Astrocyte (in vitro differentiated cells and primary cell): ENCODE data around the gene BIRC6. TPM values are rescaled to one million over a fixed set of nuclear protein-coding genes. Genes with fewer than 3 reads are reported as not detected.

Experiments
- DNase-seq: peaks from one replicate; pipeline ENCODE4 v3.0.0-alpha.2; 2010; ENCODE audit warnings: low read depth
- FAIRE-seq: peaks from 2 replicates; lab custom pipeline; 2011; peaks lifted over from hg19 to GRCh38; lab: Jason Lieb, UNC
- H2AFZ ChIP-seq: 2 replicates; pipeline ENCODE4 v1.6.0; 2012; ENCODE audit warnings: low read depth, low read length, inconsistent platforms
- H3K27ac ChIP-seq: 2 replicates; pipeline ENCODE4 v1.5.1; 2011; ENCODE audit warnings: low read depth, low read length, inconsistent platforms
- H3K27me3 ChIP-seq: 2 replicates; pipeline ENCODE4 v1.6.0; 2011; ENCODE audit warnings: low read length, inconsistent platforms; ENCODE audit not compliant: insufficient read depth
- H3K36me3 ChIP-seq: 2 replicates; pipeline ENCODE4 v1.5.1; 2011; ENCODE audit warnings: low read length, inconsistent platforms; ENCODE audit not compliant: insufficient read depth
- H3K4me1 ChIP-seq: 2 replicates; pipeline ENCODE4 v1.5.1; 2011; ENCODE audit warnings: low read length, inconsistent platforms; ENCODE audit not compliant: insufficient read depth
- H3K4me2 ChIP-seq: 2 replicates; pipeline ENCODE4 v1.6.0; 2012; ENCODE audit warnings: low read length, inconsistent platforms
- H3K4me3 ChIP-seq: 2 replicates; pipeline ENCODE4 v1.5.1; 2011; ENCODE audit warnings: low read depth, mild to moderate bottlenecking, low read length, inconsistent platforms; ENCODE audit not compliant: insufficient read depth
- H3K79me2 ChIP-seq: 2 replicates; pipeline ENCODE4 v1.6.0; 2012; ENCODE audit warnings: mild to moderate bottlenecking, low read length, inconsistent platforms; ENCODE audit not compliant: insufficient read depth
- H3K9ac ChIP-seq: 2 replicates; pipeline ENCODE4 v1.6.0; 2012; ENCODE audit warnings: mild to moderate bottlenecking, low read length, inconsistent platforms
- H3K9me3 ChIP-seq: 2 replicates; pipeline ENCODE4 v1.5.1; 2012; ENCODE audit warnings: low read depth, mild to moderate bottlenecking, low read length, inconsistent platforms; ENCODE audit not compliant: insufficient read depth
- H4K20me1 ChIP-seq: 2 replicates; pipeline ENCODE4 v1.6.0; 2012; ENCODE audit warnings: low read length, inconsistent platforms; ENCODE audit not compliant: insufficient read depth
- H3K27ac Mint-ChIP-seq: one replicate; pipeline ENCODE4 v1.8.0; 2021; ENCODE audit warnings: mild to moderate bottlenecking, mixed read lengths; ENCODE audit not compliant: unreplicated experiment
- H3K27me3 Mint-ChIP-seq: one replicate; pipeline ENCODE4 v1.8.0; 2021; ENCODE audit warnings: low read depth, mixed read lengths; ENCODE audit not compliant: unreplicated experiment
- H3K36me3 Mint-ChIP-seq: one replicate; pipeline ENCODE4 v1.8.0; 2021; ENCODE audit warnings: low read depth, mixed read lengths; ENCODE audit not compliant: unreplicated experiment
- H3K4me1 Mint-ChIP-seq: one replicate; pipeline ENCODE4 v1.8.0; 2021; ENCODE audit warnings: low read depth, mixed read lengths; ENCODE audit not compliant: unreplicated experiment
- H3K4me3 Mint-ChIP-seq: one replicate; pipeline ENCODE4 v1.8.0; 2021; ENCODE audit warnings: mild to moderate bottlenecking, moderate library complexity, mixed read lengths; ENCODE audit not compliant: unreplicated experiment
- H3K9me3 Mint-ChIP-seq: one replicate; pipeline ENCODE4 v1.8.0; 2021; ENCODE audit warnings: mild to moderate bottlenecking, mixed read lengths; ENCODE audit not compliant: unreplicated experiment
- CTCF ChIP-seq: IDR thresholded peaks from 2 replicates; pipeline ENCODE4 v1.5.1; 2011; ENCODE audit warnings: low read depth, mild to moderate bottlenecking, inconsistent platforms, low read length, moderate library complexity; ENCODE audit not compliant: insufficient read depth
- EZH2 ChIP-seq: IDR thresholded peaks from 2 replicates; pipeline ENCODE4 v1.6.1; 2012; ENCODE audit warnings: mild to moderate bottlenecking, low read length, inconsistent platforms; ENCODE audit not compliant: insufficient read depth
- total RNA-seq: library from RNA; stranded (reverse); gene quantifications from 2 replicates; pipeline ENCODE4 v1.2.1, GENCODE V29; 2021

Gene BIRC6
- total RNA-seq, 1 donor from 2014 or later = 86.1 TPM

GRCh38 chr2:32532341-32532740 lies 175.5 kb downstream of the BIRC6 start:
- H3K9me3 ChIP-seq = no peaks in the 10 kb centered on the region
- H3K4me3 ChIP-seq = no peak overlapping the region
- H3K27ac ChIP-seq = no peak overlapping the region
- no peak for DNase-seq
- H3K9me3 Mint-ChIP-seq = no peaks in the 10 kb centered on the region
- no peaks in the 10 kb centered on the region for H4K20me1 ChIP-seq
- no peaks in the 10 kb centered on the region for H3K4me1 ChIP-seq
- peaks cover 22% of the 10 kb centered on the region for H3K36me3 ChIP-seq
- TF ChIP-seq EZH2 = no peak
- no peak for TF ChIP-seq CTCF
- no peak overlapping the region for H3K4me3 Mint-ChIP-seq
- no peak for FAIRE-seq
- H3K4me2 ChIP-seq = no peak overlapping the region
- no peak overlapping the region for H3K9ac ChIP-seq
- no peaks in the 10 kb centered on the region for H3K27me3 Mint-ChIP-seq
- no peaks in the 10 kb centered on the region for H3K79me2 ChIP-seq
- peaks cover 8% of the 10 kb centered on the region for H3K4me1 Mint-ChIP-seq
- no peaks in the 10 kb centered on the region for H3K27me3 ChIP-seq
- H3K27ac Mint-ChIP-seq = no peak overlapping the region
- no peak overlapping the region for H2AFZ ChIP-seq
- H3K36me3 Mint-ChIP-seq = peaks cover 18% of the 10 kb centered on the region

GRCh38 chr2:32532961-32533360 lies 176.1 kb downstream of the BIRC6 start:
- H3K27ac ChIP-seq = no peak overlapping the region
- no peaks in the 10 kb centered on the region for H3K4me1 ChIP-seq
- Mint-ChIP-seq H3K27me3 (no peaks in the 10 kb centered on the region), H3K4me1 (peaks cover 8% of the 10 kb centered on the region), H3K4me3 (no peak overlapping the region), H3K36me3 (peaks cover 16% of the 10 kb centered on the region), H3K9me3 (no peaks in the 10 kb centered on the region), H3K27ac (no peak overlapping the region)
- TF ChIP-seq CTCF (no peak), EZH2 (no peak)
- no peak for DNase-seq
- H3K36me3 ChIP-seq = peaks cover 22% of the 10 kb centered on the region
- H3K9me3 ChIP-seq = no peaks in the 10 kb centered on the region
- peaks cover 2% of the 10 kb centered on the region for H4K20me1 ChIP-seq
- no peak overlapping the region for H2AFZ ChIP-seq
- no peak for FAIRE-seq
- H3K79me2 ChIP-seq = no peaks in the 10 kb centered on the region
- H3K4me2 ChIP-seq = no peak overlapping the region
- no peak overlapping the region for H3K9ac ChIP-seq
- H3K27me3 ChIP-seq = no peaks in the 10 kb centered on the region
- H3K4me3 ChIP-seq = no peak overlapping the region

GRCh38 chr2:32534831-32535230 lies 178.0 kb downstream of the BIRC6 start:
- H3K27me3 Mint-ChIP-seq = no peaks in the 10 kb centered on the region
- peaks cover 18% of the 10 kb centered on the region for H3K36me3 Mint-ChIP-seq
- TF ChIP-seq EZH2 (no peak), CTCF (no peak)
- no peaks in the 10 kb centered on the region for H3K9me3 ChIP-seq
- peaks cover 5% of the 10 kb centered on the region for H4K20me1 ChIP-seq
- no peaks in the 10 kb centered on the region for H3K27me3 ChIP-seq
- no peak overlapping the region for H3K4me2 ChIP-seq
- no peaks in the 10 kb centered on the region for H3K9me3 Mint-ChIP-seq
- no peak overlapping the region for H3K4me3 ChIP-seq
- H3K4me1 Mint-ChIP-seq = peaks cover 8% of the 10 kb centered on the region
- H3K4me1 ChIP-seq = no peaks in the 10 kb centered on the region
- H3K9ac ChIP-seq = no peak overlapping the region
- H3K79me2 ChIP-seq = no peaks in the 10 kb centered on the region
- H3K27ac ChIP-seq = no peak overlapping the region
- DNase-seq (no peak), FAIRE-seq (no peak)
- peaks cover 19% of the 10 kb centered on the region for H3K36me3 ChIP-seq
- H3K4me3 Mint-ChIP-seq = no peak overlapping the region
- H2AFZ ChIP-seq = no peak overlapping the region
- no peak overlapping the region for H3K27ac Mint-ChIP-seq
